Frontal cortex (tissue), 4 donors: ENCODE data around the gene GPAT2. TPM values are rescaled to one million over a fixed set of nuclear protein-coding genes. Genes with fewer than 3 reads are reported as not detected.
"Not testable (repeated sequence)": the region's sequence is repeated elsewhere in the genome, so short reads cannot be mapped to it uniquely, and the experiment has no call there.

Experiments used
- DNase-seq, 2 donors: peaks; one replicate each; pipeline ENCODE4 v3.0.0; 2012; ENCODE audit warnings: low spot score in 2 of 2
- FAIRE-seq: peaks from 2 replicates; lab custom pipeline; 2012; peaks lifted over from hg19 to GRCh38; lab: Jason Lieb, UNC
- total RNA-seq: library from RNA; depleted of rRNA; stranded (reverse); fragments of >200 nt; gene quantifications from one replicate; pipeline ENCODE4 v1.2.3, GENCODE V29; 2014
- donor health status: control.
- donor health status: control.
- donor health status: control.

GPAT2 gene, protein sequence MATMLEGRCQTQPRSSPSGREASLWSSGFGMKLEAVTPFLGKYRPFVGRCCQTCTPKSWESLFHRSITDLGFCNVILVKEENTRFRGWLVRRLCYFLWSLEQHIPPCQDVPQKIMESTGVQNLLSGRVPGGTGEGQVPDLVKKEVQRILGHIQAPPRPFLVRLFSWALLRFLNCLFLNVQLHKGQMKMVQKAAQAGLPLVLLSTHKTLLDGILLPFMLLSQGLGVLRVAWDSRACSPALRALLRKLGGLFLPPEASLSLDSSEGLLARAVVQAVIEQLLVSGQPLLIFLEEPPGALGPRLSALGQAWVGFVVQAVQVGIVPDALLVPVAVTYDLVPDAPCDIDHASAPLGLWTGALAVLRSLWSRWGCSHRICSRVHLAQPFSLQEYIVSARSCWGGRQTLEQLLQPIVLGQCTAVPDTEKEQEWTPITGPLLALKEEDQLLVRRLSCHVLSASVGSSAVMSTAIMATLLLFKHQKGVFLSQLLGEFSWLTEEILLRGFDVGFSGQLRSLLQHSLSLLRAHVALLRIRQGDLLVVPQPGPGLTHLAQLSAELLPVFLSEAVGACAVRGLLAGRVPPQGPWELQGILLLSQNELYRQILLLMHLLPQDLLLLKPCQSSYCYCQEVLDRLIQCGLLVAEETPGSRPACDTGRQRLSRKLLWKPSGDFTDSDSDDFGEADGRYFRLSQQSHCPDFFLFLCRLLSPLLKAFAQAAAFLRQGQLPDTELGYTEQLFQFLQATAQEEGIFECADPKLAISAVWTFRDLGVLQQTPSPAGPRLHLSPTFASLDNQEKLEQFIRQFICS
- 2.0 TPM for total RNA-seq

DNA sequence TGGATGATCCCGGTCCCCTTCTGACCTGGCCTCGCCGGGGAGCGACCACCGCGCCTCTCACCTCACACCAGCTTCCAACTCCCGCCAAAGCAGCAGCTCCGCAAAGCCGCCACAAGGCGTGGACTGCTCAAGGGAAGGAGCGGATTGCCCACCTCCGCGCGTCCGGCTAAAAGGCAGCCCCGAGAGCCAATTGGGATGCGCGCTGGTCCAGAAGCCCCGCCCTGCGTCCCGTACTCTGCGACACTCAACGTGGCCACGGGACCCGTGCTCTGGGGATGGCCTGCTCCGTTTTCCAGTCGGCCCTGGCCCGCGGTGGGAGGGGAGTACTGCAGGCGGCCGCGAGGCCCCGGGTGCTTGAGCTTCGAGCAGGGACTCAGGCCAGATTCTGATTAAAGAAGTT is at the start of gene GPAT2:
GPAT2 (minus strand) TSS at position 125 of the 400 bp plus-strand sequence. CDS start 2,557 bp downstream, outside the sequence.
- DNase-seq = not testable (repeated sequence)

DNA sequence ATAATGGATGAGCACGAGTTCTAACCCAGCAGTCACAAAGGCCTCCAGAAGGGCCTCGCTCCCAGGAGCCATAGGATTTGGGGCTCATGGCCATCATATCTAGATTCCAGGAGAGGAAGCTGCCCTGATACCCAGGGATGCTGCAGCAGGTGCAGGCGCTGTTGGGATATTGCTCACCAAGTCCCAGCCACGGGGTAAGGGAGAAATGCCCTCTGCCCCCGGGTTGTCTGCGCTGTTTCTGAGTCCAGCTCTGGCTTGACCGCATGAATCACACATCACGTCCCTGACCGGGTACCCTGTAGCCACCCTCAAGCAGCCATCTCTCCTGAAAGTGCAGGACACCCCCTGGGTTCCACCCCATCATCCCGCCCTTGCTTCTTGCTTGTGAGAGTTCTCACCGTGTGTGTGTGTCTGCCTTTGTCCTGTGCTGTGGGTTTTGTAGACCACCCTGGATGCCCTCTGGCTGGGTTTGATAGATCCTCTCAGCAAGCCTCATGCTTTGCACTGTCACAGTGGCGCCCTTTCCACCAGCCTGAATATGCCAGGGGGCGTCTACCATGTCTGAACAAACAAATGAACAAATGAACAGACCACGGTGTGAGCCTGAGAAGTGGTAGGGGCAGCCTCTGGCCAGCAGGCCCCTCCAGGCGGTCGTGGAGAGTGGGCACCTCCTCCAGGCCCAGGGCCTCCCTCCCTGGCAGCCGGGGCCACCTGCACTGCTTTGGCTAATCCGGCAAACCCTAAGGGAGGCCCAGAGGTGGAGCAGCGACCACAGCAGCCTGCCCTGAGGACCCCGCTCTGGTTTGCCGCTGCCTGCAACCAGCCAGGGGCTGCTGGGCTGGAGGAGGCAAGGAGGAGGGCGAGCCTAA is 49.5 kb upstream of the GPAT2 start:
- FAIRE-seq = no peak
- DNase-seq = no peak

More for the DNA sequence above, at the start of gene GPAT2:
- FAIRE-seq = not testable (repeated sequence)

DNA sequence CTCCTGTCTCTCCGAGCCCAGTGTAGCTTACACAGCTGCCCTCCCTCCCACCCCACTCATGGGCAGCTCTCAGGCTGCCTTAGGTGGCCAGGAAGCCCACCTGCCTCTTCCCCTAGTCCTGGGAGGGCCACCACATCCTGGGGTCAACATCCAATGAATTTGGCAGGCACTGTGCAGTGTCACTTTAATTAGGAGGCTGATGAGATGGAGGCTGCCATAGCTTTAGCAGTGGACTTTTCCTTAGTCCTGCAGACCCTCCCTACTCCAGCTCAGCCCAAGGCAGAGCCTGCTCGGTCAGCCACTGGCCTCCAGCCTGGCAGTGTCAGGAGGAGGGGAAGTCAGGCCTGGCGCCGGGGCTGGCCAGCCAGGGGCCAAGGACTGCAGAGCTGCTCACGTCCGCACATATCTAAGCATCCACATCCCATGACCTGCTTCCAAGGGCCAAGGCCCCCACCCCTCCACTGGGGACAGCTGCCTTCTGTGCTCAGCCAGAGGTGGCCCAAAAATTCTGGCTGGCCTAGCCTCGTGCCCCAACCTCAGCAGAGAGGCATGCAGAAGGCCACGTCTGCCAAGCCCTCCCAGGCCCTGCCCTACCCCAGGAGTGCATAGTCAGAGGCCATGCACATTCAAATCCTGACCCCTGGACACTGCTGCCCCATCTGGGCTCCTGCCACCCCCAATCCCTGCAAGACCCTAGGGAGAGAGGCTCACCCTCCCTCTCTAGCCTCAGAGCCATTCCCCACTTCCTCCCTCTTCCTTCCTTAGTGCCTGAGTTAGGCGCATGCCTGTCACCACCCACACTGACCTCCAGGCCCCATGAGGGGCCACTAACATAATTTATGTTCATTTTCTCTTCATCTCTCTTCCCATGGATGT is 48.6 kb upstream of the GPAT2 start:
- DNase-seq (no peak), FAIRE-seq (no peak)

DNA sequence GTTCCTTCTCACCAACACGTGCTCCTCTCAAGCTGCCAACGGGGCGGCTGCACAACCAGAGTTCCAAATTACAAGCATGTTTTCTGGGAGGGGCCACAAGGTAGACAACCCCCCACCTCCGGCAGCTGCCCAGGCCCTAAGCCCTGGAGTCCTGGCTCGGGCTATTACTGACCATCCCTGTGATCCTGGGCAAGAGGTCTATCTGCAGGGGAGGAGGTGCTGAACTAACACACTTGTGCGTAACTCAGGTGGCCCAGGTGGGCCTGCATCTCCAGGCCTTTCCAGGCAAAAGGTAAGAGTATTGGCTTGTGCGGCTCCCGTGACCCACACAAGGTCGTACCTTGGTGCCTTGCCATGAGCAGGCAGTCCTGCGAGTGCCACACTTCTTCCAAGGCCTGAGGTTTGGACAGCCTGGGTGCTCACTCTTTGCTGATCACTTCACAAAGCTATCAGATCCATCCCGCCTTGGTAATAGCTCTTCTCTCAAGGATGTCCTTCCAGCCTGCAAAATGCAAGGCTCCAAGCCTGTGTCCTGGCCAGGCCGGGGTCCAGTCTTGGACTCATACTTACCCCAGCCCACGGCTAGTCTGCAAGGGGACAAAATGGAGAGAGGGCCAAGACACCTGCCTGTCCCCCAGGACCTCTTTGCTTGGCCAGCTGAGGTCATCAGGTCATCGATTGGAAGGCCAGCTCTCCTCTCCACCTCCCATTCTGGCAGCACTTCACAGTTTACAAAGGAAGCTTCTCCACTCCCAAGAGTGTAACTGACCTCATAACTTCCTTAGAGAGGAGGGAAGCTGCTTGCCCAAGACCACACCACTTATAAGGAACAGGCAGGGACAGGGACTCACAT is 47.7 kb upstream of the GPAT2 start:
- FAIRE-seq = no peak
- DNase-seq = no peak

DNA sequence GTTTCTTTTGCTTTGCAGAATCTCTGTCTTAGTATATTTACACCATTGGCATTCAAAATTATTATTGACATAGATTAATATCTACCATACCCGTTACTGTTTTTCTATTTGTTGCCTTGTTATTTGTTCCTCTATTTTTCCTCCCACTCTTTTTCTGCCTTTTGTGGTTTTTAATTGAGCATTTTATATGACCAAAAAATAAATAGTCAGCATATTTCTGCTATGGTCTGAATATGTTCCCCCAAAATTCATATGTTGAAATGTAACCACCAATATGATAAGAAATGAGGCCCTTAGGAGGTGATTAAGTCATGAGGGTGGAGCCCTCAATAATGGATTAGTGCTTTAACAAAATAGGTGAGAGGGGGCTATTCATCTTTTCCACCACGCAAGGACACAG is 46.3 kb upstream of the GPAT2 start:
- FAIRE-seq = no peak
- DNase-seq = no peak

DNA sequence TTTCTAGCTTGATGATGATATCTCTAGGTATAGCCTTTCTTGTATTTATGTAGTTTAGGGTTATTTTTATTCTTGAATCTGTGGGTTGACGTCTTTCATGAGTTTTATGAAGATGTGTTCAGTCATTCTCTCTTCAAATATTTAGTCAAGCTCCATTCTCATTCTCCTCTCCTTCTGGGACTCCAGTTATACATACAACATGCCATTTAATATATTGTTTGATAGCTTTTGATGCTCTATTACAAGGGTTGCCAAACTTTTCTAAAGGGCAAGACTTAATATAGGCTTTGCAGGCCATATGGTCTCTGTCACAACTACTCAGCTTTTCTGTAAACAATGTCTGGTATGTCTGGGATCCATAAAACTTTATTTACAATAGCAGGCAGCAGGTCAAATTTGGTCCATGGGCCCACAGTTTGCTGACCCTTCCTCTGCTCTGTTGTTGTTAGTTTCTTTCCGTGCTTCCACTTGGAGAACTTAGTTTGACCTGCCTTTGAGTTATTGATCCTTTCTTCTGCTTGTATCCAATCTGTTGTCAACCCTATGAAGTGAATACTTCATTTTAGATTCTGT is 40.6 kb upstream of the GPAT2 start:
- DNase-seq (no peak), FAIRE-seq (no peak)

DNA sequence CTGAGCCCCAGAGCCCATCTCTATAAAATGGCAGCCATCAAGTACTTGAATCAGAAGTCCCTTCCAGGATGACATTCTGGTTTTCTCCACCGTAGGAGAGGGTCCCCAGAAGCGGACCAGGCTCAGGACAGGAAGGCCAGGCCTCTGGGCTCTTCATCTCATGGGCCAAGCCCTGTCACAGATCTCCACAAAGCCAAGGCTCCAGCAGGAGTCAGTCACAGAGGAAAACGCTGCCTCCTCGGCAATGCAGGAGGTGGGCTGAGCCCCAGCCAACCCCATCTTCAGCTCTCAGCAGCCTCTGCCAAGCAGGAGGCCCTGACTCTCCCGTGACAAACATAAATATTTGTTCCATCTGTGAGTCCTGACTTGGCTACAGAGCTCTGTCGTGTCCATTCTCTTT is 39.4 kb upstream of the GPAT2 start:
- DNase-seq (no peak), FAIRE-seq (no peak)

DNA sequence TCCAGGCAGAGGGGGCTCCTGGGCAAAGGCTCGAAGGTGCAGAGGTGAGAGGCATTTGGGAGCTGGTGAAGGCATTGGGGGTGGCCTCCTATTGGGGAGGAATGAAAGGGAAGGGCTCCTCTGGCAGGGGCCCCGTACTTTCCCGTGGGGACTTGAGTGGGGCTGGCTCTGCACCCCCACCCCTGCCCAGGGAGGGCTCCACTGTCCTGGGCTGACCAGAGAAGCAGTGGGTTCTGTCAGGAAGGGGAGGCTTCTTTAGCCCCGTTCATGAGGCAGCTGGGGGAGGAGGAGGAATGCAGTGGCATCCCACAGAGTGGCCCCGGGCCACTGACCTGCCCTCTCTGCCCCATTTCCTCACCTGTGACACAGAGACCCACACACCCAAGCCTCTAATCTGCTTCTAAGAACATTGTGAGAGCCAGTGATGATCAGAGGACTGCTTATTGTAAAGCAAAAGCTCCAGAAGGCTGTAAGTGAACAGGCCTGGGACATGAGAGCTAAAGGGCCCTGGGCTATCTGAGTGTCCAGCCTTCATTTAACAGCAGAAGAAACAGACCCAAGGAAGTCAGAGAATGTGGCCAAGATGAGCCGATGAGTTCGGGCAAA is 38.6 kb upstream of the GPAT2 start:
- DNase-seq = no peak
- no peak for FAIRE-seq

DNA sequence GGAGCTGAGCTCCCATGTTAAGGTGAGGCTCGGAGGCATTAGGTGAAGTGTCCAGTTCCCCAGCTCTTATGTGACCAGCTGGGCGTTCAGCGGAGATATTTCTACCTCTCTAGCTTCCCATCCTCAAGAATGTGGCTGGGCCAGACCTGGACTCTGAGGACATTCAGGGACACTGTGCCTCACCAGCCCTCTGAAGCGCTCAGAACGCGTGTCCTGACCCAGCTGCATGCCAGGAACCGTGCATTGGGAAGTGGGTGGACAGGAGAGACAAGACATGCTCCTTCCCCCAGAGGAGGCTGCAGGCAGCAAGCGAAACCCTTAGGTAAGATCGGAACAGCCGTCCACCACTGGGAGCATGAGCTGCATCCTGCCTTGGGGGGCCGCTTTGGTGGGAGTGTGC is 38.0 kb upstream of the GPAT2 start:
- no peak for DNase-seq
- FAIRE-seq = no peak

DNA sequence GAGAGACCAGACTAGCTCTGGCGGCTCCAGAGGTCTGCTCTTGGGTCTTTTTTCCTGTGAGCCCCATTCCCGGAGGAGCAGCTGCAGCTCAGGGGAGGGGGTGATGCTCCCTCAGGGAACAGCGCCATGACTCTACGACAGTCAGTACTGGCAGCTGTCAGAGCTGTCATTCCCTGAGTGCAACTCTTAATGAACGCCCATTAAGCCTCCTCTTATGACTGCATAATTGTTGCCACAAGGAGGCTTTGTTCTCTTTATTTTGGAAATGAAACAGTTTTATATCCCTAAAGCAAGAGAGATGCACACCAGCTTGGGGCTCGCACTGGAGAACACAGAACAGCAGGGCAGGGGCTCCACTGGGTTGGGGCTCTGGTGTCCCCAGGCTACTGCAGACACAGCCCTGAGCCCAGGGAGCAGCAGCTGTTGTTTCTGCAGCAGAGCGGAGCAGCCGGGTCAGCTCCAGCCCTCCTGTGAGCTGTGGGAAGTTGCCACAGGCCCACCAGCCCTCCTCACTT is 37.3 kb upstream of the GPAT2 start:
- not testable (repeated sequence) for FAIRE-seq, DNase-seq

DNA sequence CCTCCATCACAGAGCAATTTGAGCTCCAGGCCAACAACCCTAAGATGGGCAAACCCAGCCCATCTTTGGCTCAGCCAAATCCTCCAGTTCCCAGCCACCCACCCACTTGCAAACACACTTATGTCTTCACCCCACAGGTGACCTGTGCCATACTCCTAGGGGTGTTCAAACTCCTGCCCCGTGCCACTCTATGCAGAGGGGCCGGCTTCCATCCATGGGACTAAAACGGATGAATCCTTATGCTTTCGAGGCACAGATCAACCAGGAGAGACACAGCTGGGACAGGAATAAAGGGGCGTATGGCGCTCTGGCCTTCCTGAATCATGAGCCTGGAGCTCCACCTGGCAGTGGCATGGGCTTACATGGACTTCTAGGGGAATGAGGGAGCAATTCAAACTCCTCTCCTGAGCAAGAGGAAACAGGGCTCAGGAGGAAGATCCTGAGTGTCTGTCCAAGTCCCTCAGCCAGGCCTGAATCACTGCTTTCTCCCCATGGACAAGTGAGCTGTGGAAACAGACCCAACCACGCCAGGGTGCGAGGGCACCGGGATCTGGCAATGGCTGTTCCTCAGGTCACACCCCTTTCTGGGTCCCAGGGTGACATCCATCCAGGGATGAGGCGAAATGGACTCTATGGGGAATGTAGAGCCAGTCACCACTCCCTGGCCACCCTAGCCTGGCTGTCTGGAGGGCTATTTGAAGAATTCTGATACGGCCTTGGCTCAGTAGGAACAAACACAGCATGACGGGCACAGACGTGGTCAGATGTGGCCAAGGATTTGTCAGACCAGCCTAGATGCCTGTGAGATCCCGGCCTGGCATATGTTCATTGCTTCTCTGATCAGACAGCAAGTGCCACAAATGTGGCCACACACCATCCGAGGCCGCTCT is 36.6 kb upstream of the GPAT2 start:
- FAIRE-seq, DNase-seq: not testable (repeated sequence)

DNA sequence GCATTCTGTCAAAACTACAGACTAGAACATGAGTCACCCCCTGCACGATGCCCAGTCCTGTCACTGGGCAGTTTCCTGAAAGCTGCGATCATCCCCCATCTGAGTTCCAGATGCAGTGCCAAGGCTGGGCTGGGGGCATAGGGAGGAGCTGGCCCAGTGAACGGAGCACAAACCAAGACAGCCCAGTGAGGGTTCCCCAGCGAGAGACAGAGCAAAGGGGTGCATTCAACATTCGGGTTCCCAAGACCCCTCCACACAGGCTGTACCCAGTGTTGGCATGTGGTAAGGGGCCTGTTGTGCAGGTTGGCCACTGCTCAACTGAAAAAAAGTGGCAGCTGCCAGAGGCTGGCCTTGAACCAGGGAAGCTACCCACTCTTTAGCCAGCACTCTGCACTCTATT is 35.6 kb upstream of the GPAT2 start:
- not testable (repeated sequence) for DNase-seq, FAIRE-seq

DNA sequence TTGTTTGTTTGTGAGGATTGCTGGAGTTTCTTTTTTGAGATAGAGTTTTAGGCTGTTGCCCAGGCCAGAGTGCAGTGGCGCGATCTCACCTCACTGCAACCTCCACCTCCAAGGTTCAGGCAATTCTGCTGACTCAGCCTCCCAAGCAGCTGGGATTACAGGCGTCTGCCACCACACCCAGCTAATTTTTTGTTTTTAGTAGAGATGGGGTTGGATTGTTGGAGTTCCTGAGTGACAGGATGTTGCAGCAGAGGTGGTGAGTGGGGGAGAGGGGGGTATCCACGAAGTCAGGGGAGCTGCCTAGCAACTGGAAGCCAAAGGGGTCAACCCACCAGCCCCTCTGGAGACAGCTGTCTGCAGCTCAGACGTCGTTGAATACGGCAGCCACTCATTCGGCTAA is 35.2 kb upstream of the GPAT2 start:
- DNase-seq, FAIRE-seq: not testable (repeated sequence)

DNA sequence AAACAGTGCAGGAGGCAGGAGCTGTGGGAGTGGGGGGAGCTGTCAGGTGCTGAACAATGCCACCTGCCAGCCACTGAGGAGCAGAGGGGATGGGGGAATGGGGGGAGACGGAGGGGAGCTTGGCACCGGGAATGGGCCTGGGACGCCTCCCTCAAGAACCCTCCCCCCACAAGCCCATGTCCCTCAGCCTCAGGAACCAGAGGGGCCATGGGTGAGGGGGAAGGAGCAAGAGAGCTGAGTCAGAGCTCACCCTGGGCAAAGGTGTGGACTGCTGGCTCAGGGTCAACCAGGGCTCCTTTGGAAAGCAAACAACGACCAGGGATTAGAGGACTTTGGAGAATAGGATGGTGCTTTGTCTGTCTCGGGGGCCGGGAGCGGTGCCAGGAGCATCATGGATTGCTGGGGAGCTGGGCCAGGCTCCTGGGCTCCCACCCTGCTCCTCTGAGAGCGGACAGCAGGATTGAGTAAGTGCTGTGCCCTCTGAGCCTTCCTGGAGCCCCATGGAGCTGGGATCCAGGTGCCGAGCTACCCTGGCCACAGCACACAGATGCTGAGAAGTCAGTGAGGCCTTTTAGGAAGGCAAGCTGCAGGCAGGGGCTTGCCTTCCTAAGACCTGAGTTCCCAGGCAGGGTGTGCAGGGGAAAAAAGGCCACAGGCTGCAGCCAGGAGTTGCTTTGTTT is 33.3 kb upstream of the GPAT2 start:
- not testable (repeated sequence) for FAIRE-seq, DNase-seq

DNA sequence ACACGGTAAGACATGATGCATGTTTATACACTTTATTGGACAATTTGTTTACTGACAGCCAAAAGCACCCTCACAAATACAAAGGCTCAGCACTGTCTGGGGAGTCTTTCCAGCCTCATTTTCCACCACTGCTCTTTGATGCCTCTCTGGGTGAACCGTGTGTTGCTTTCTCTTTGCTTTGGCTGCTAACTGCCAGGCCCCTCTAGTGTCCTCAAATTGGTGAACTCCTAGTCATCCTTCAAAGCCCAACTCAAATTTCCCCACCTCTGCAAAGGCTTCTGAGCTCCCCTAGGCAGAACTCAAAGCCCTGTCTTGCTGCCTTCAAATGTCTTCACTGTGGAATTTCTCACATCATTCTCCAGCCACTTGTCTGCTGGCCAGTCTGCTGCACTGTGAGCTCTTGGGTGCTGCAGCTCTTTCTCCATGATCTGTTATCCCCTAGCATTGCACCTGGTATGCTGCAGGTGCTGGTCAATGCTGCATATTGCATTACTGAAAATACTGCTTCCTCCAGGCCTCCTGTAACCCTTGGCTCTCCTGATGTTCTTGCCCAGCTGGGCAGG is 32.5 kb upstream of the GPAT2 start:
- FAIRE-seq, DNase-seq: not testable (repeated sequence)
